Liver (tissue), 9 donors: Measurements from ENCODE around the gene ARHGEF3. TPM values are rescaled to one million over a fixed set of nuclear protein-coding genes. Genes with fewer than 3 reads are reported as not detected.

Source experiments
- DNase-seq: peaks from one replicate; pipeline ENCODE4 v3.0.0-alpha.2; 2017; ENCODE audit warnings: low spot score
- H3K27ac ChIP-seq, 2 donors: one replicate each; pipeline ENCODE4 v1.7.0; 2013; ENCODE audit warnings: inconsistent platforms in 2 of 2, low read length in 2 of 2, control low read depth in 1 of 2, low read depth in 1 of 2, mild to moderate bottlenecking in 1 of 2
- H3K27me3 ChIP-seq, 4 donors: one replicate each; pipeline versions ENCODE4 v1.6.1 to v1.7.0; 2013; ENCODE audit warnings: low read length in 3 of 4, inconsistent platforms in 1 of 4, mild to moderate bottlenecking in 1 of 4, moderate library complexity in 1 of 4; ENCODE audit not compliant: control insufficient read depth in 4 of 4, insufficient read depth in 4 of 4
- H3K36me3 ChIP-seq, 4 donors: one replicate each; pipeline versions ENCODE4 v1.6.1 to v1.7.0; 2013; ENCODE audit warnings: low read length in 3 of 4, mild to moderate bottlenecking in 3 of 4, low read depth in 1 of 4, moderate library complexity in 1 of 4; ENCODE audit not compliant: control insufficient read depth in 4 of 4, insufficient read depth in 3 of 4
- H3K4me1 ChIP-seq, 4 donors: one replicate each; pipeline versions ENCODE4 v1.6.1 to v1.7.0; 2013; ENCODE audit warnings: low read length in 3 of 4, mild to moderate bottlenecking in 3 of 4, moderate library complexity in 1 of 4; ENCODE audit not compliant: control insufficient read depth in 4 of 4, insufficient read depth in 4 of 4
- H3K4me3 ChIP-seq, 3 donors: one replicate each; pipeline versions ENCODE4 v1.6.1 to v1.7.0; 2013; ENCODE audit warnings: low read length in 3 of 3, control low read depth in 1 of 3, low read depth in 1 of 3, mild to moderate bottlenecking in 1 of 3
- H3K9ac ChIP-seq, 2 donors: one replicate each; pipeline ENCODE4 v1.7.0; 2013; ENCODE audit warnings: low read length in 2 of 2, mild to moderate bottlenecking in 2 of 2, moderate library complexity in 2 of 2, control low read depth in 1 of 2, low read depth in 1 of 2
- H3K9me3 ChIP-seq, 4 donors: one replicate each; pipeline versions ENCODE4 v1.6.1 to v1.7.0; 2013; ENCODE audit warnings: low read length in 3 of 4; ENCODE audit not compliant: control insufficient read depth in 4 of 4
- EGR1 ChIP-seq, 2 donors: IDR thresholded peaks; 2 replicates each; pipeline ENCODE4 v1.6.1; 2016 to 2018; ENCODE audit warnings: antibody characterized with exemption in 2 of 2, low read depth in 2 of 2
- FOXA1 ChIP-seq: IDR thresholded peaks from 2 replicates; pipeline ENCODE4 v1.6.1; 2016; ENCODE audit warnings: antibody characterized with exemption
- FOXA2 ChIP-seq: IDR thresholded peaks from 2 replicates; pipeline ENCODE4 v1.6.1; 2016; ENCODE audit warnings: antibody characterized with exemption
- GABPA ChIP-seq, 2 donors: IDR thresholded peaks in 1 of 2; conservative IDR thresholded peaks in 1 of 2; 2 replicates each; pipeline ENCODE4 v1.6.1; 2016; ENCODE audit warnings: antibody characterized with exemption in 2 of 2, mild to moderate bottlenecking in 1 of 2, moderate library complexity in 1 of 2
- HNF4A ChIP-seq, 2 donors: conservative IDR thresholded peaks; 2 replicates each; pipeline ENCODE4 v1.6.1; 2016; ENCODE audit warnings: antibody characterized with exemption in 2 of 2, mild to moderate bottlenecking in 2 of 2
- HNF4G ChIP-seq: IDR thresholded peaks from 2 replicates; pipeline ENCODE4 v1.6.1; 2016; ENCODE audit warnings: antibody characterized with exemption
- JUND ChIP-seq, 2 donors: IDR thresholded peaks; 2 replicates each; pipeline ENCODE4 v1.6.1; 2016; ENCODE audit warnings: antibody characterized with exemption in 2 of 2
- NR2F2 ChIP-seq: IDR thresholded peaks from 2 replicates; pipeline ENCODE4 v1.6.1; 2016; ENCODE audit warnings: antibody characterized with exemption
- RXRA ChIP-seq, 2 donors: IDR thresholded peaks; 2 replicates each; pipeline ENCODE4 v1.6.1; 2017 to 2018; ENCODE audit warnings: antibody characterized with exemption in 2 of 2, mild to moderate bottlenecking in 1 of 2
- SP1 ChIP-seq: IDR thresholded peaks from 2 replicates; pipeline ENCODE4 v1.6.1; 2018; ENCODE audit warnings: antibody characterized with exemption, mild to moderate bottlenecking
- TAF1 ChIP-seq: conservative IDR thresholded peaks from 2 replicates; pipeline ENCODE4 v1.6.1; 2016; ENCODE audit warnings: antibody characterized with exemption, mild to moderate bottlenecking
- YY1 ChIP-seq: IDR thresholded peaks from 2 replicates; pipeline ENCODE4 v1.6.1; 2016; ENCODE audit warnings: antibody characterized with exemption, mild to moderate bottlenecking
- WGBS: extraction: QIAGEN DNeasy Blood & Tissue Kit; methylation state at CpG from one replicate; pipeline ENCODE4 v1.1.7; 2013; 5-methylcytosine and 5-hydroxymethylcytosine counted together
- polyA plus RNA-seq, 2 donors: library from polyadenylated mRNA; stranded (reverse) in 1 of 2; unstranded in 1 of 2; fragments of 200-250 nt in 1 of 2; fragments of >200 nt in 1 of 2; fragmentation: Nextera tagmentation in 1 of 2; extraction: Ambion mirVana in 1 of 2; gene quantifications; one replicate each; pipeline versions ENCODE4 v1.2.1 to v1.2.3, GENCODE V29; 2013 to 2015
- total RNA-seq, 2 donors: library from RNA; depleted of rRNA; stranded (reverse); fragments of >200 nt; gene quantifications; one replicate each; pipeline ENCODE4 v1.2.3, GENCODE V29; 2014
- TF ChIP-seq, protein P1 (sequence below): IDR thresholded peaks from 2 replicates; pipeline ENCODE4 v1.6.1; 2016; ENCODE audit warnings: antibody characterized with exemption
- TF ChIP-seq, protein P2 (sequence below): fragments of 150-350 bp; IDR thresholded peaks from 2 replicates; pipeline ENCODE4 v1.5.1; 2017; ENCODE audit warnings: improper control_type of control experiment, low read depth, low read length; ENCODE audit not compliant: missing input control
- TF ChIP-seq, protein P3 (sequence below): IDR thresholded peaks from 2 replicates; pipeline ENCODE4 v1.6.1; 2016; ENCODE audit warnings: antibody characterized with exemption, mild to moderate bottlenecking
- TF ChIP-seq, protein P4 (sequence below): IDR thresholded peaks from 2 replicates; pipeline ENCODE4 v1.6.1; 2016; ENCODE audit warnings: antibody characterized with exemption
- donor health status: healthy.
- donor health status: healthy.
- donor health status: healthy.
- donor health status: healthy.
- donor health status: healthy.

Gene ARHGEF3
- total and polyA plus RNA-seq, 4 donors = 1.6 to 7.9 (median 2.0) TPM

DNA sequence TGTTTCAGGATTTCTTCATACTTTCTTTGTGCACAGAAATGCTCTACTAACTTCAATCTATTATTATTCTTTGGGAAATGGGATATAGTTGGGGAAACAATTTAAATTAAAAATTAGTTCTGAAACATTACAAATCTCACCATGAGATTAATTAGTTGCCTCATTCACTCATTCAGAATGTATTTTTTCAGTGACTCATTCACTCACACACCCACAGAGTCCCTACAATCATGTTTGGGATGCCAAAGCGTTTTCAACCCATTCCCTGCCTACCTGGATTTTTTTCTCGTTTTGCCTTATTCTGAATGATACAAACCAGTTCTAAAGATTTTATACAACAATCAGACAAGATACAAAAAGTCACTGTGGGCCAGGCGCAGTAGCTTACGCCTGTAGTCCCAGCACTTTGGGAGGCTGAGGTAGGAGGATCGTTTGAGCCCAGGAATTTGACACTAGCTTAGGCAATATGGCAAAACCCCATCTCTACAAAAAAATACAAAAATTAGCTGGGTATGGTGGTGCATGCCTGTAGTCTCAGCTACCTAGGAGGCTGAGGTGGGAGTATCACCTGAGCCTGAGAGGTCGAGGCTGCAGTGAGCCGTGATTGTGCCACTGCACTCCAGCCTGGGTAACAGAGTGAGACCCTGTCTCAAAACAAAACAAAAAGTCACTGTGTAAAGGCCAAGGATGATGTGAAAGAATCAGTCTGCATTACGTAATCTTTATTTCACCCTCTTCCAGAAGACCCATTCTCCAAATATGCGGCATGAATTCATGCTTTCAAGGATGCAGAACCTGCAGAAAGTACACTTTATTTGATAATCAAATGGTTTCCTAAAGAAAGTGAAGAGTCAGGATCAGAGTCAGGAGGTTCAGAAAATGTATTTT is 34.8 kb upstream of the ARHGEF3 start:
- no peak for TF ChIP-seq EGR1 (IDR thresholded peaks at IDR 0.05; ENCODE audit: low read depth in 2 of 2)
- TF ChIP-seq FOXA1 = no peak
- no peak for TF ChIP-seq FOXA2
- TF ChIP-seq GABPA (IDR thresholded peaks at IDR 0.05 in 1 of 2, conservative IDR thresholded peaks at IDR 0.05 in 1 of 2) = no peak
- TF ChIP-seq RXRA (IDR thresholded peaks at IDR 0.05) = no peak
- no peak for TF ChIP-seq JUND (IDR thresholded peaks at IDR 0.05)
- TF ChIP-seq, protein P1, sequence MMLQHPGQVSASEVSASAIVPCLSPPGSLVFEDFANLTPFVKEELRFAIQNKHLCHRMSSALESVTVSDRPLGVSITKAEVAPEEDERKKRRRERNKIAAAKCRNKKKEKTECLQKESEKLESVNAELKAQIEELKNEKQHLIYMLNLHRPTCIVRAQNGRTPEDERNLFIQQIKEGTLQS = no peak
- TF ChIP-seq, protein P2, sequence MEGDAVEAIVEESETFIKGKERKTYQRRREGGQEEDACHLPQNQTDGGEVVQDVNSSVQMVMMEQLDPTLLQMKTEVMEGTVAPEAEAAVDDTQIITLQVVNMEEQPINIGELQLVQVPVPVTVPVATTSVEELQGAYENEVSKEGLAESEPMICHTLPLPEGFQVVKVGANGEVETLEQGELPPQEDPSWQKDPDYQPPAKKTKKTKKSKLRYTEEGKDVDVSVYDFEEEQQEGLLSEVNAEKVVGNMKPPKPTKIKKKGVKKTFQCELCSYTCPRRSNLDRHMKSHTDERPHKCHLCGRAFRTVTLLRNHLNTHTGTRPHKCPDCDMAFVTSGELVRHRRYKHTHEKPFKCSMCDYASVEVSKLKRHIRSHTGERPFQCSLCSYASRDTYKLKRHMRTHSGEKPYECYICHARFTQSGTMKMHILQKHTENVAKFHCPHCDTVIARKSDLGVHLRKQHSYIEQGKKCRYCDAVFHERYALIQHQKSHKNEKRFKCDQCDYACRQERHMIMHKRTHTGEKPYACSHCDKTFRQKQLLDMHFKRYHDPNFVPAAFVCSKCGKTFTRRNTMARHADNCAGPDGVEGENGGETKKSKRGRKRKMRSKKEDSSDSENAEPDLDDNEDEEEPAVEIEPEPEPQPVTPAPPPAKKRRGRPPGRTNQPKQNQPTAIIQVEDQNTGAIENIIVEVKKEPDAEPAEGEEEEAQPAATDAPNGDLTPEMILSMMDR = no peak
- TF ChIP-seq, protein P3, sequence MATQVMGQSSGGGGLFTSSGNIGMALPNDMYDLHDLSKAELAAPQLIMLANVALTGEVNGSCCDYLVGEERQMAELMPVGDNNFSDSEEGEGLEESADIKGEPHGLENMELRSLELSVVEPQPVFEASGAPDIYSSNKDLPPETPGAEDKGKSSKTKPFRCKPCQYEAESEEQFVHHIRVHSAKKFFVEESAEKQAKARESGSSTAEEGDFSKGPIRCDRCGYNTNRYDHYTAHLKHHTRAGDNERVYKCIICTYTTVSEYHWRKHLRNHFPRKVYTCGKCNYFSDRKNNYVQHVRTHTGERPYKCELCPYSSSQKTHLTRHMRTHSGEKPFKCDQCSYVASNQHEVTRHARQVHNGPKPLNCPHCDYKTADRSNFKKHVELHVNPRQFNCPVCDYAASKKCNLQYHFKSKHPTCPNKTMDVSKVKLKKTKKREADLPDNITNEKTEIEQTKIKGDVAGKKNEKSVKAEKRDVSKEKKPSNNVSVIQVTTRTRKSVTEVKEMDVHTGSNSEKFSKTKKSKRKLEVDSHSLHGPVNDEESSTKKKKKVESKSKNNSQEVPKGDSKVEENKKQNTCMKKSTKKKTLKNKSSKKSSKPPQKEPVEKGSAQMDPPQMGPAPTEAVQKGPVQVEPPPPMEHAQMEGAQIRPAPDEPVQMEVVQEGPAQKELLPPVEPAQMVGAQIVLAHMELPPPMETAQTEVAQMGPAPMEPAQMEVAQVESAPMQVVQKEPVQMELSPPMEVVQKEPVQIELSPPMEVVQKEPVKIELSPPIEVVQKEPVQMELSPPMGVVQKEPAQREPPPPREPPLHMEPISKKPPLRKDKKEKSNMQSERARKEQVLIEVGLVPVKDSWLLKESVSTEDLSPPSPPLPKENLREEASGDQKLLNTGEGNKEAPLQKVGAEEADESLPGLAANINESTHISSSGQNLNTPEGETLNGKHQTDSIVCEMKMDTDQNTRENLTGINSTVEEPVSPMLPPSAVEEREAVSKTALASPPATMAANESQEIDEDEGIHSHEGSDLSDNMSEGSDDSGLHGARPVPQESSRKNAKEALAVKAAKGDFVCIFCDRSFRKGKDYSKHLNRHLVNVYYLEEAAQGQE = no peak
- TF ChIP-seq, protein P4, sequence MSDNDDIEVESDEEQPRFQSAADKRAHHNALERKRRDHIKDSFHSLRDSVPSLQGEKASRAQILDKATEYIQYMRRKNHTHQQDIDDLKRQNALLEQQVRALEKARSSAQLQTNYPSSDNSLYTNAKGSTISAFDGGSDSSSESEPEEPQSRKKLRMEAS = no peak
- TF ChIP-seq HNF4G = no peak
- TF ChIP-seq HNF4A (conservative IDR thresholded peaks at IDR 0.05) = no peak
- TF ChIP-seq YY1 = no peak
- no peak for TF ChIP-seq SP1
- WGBS = 82% methylated on average over 9 of the region's 9 CpGs
- H3K27ac ChIP-seq = no peak overlapping the region
- no peak overlapping the region for H3K4me3 ChIP-seq
- no peaks in the 10 kb centered on the region for H3K9me3 ChIP-seq
- peaks cover 0 to 3% (median 0%) of the 10 kb centered on the region in 4 donors for H3K27me3 ChIP-seq
- no peak for DNase-seq
- H3K9ac ChIP-seq = no peak overlapping the region
- peaks cover 0 to 1% (median 0%) of the 10 kb centered on the region in 4 donors for H3K4me1 ChIP-seq
- no peaks in the 10 kb centered on the region for H3K36me3 ChIP-seq

DNA sequence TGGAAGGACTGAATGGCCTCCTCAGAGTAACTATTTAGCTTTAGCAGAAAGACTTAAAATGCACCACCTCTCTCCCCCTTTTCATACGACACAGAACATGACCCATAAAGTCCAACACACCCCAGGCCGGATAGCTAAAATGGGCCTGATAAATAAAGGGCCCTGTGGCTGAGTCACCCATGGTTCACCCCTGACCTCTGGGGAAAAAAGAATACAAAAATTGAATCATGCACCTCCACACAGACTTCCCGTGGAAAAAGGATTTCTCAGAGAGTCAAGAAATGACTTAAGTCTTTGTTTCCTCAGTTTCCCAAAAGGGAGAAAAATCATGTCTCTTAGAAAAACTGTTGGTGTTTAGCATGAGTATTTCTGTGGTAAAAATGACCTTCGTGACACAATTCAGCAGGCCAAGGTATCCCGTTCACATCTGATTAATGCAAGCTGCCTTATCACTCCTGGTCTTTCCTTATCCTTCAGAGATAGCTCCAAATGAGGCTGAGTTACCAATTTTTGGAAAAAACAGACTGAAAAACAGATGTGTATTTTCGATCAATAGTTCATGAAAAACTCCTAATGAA is 34.0 kb upstream of the ARHGEF3 start:
- Histone ChIP-seq H3K4me3 (no peak overlapping the region), H3K27ac (no peak overlapping the region), H3K9ac (no peak overlapping the region), H3K9me3 (no peaks in the 10 kb centered on the region), H3K27me3 (peaks cover 0 to 3% (median 0%) of the 10 kb centered on the region in 4 donors), H3K4me1 (peaks cover 0 to 1% (median 0%) of the 10 kb centered on the region in 4 donors), H3K36me3 (no peaks in the 10 kb centered on the region)
- 85% methylated on average over 6 of the region's 6 CpGs for WGBS
- DNase-seq = no peak
- TF ChIP-seq, protein P2 = no peak
- TF ChIP-seq GABPA (IDR thresholded peaks at IDR 0.05 in 1 of 2, conservative IDR thresholded peaks at IDR 0.05 in 1 of 2) = no peak
- no peak for TF ChIP-seq TAF1
- TF ChIP-seq RXRA (IDR thresholded peaks at IDR 0.05) = no peak
- no peak for TF ChIP-seq FOXA2
- TF ChIP-seq NR2F2 = no peak
- TF ChIP-seq, protein P3 = no peak
- no peak for TF ChIP-seq JUND (IDR thresholded peaks at IDR 0.05)
